Measurements from ENCODE around the gene MARCHF10. TPM values are rescaled to one million over a fixed set of nuclear protein-coding genes. Genes with fewer than 3 reads are reported as not detected.

Gene MARCHF10
- polyA plus RNA-seq, 3 donors = not detected

DNA sequence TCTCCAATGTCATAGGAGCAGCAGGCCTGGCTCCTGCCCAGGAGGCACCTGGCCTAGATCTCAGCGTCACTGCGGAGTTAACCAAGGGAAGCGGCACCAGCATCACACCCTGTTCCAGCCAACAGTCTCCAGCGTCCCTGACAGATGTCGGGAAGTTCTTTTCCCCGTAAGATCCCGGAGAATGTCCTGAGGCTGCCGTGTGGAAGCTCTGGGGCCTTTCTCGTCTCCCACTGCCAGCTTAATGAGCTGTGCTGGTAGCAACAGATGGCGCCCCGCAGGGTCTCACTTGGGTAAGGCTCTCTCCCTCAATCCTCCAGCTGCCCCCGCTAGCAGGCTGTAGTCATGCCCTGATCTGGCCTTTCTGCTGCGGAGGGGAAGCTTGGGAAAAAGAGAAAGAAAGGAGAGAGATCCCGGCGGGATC, 57.5 kb downstream of the MARCHF10 start:
- no peak overlapping the region for H3K4me3 Mint-ChIP-seq
- Histone ChIP-seq H3K27ac (ENCODE audit: low read depth in 1 of 2, low read length in 2 of 2) (no peak overlapping the region), H3K27me3 (ENCODE audit: control insufficient read depth in 2 of 2, insufficient read depth in 2 of 2, low read length in 2 of 2) (no peaks in the 10 kb centered on the region), H3K4me2 (replicated peaks; ENCODE audit: extremely low read depth, low read length, poor library complexity, severe bottlenecking) (no peak overlapping the region), H4K20me1 (ENCODE audit: insufficient read depth, low read length) (no peaks in the 10 kb centered on the region), H3K4me1 (ENCODE audit: control insufficient read depth in 1 of 2, insufficient read depth in 2 of 2, low read length in 2 of 2) (no peaks in the 10 kb centered on the region), H3K36me3 (replicated peaks in 1 of 2; ENCODE audit: control insufficient read depth in 1 of 2, insufficient read depth in 2 of 2, low read length in 2 of 2) (no peaks in the 10 kb centered on the region), H2AFZ (ENCODE audit: insufficient read depth, low read depth, low read length, poor library complexity, severe bottlenecking) (no peak overlapping the region), H3K79me2 (ENCODE audit: insufficient read depth, low read length) (no peaks in the 10 kb centered on the region), H3K9ac (ENCODE audit: insufficient read depth, low read length, poor library complexity, severe bottlenecking) (no peak overlapping the region), H3K9me3 (replicated peaks in 1 of 2; ENCODE audit: control insufficient read depth in 1 of 2, insufficient read depth in 1 of 2, low read length in 2 of 2) (no peaks in the 10 kb centered on the region), H3K4me3 (replicated peaks in 1 of 3; ENCODE audit: low read depth in 2 of 3, low read length in 3 of 3) (no peak overlapping the region)
- no peak for DNase-seq
- H3K27me3 Mint-ChIP-seq (ENCODE audit: low read depth in 3 of 3) = peaks cover 1 to 2% (median 1%) of the 10 kb centered on the region in 3 donors
- no peaks in the 10 kb centered on the region for H3K9me3 Mint-ChIP-seq
- WGBS (ENCODE audit: insufficient coverage) = 94% methylated on average over 11 of the region's 15 CpGs
- no peaks in the 10 kb centered on the region for H3K36me3 Mint-ChIP-seq
- intact Hi-C loops (cut with micrococcal nuclease) = no loop called here
- no peak overlapping the region for H3K27ac Mint-ChIP-seq
- no peak for TF ChIP-seq CTCF (IDR thresholded peaks at IDR 0.05)
- H3K4me1 Mint-ChIP-seq = no peaks in the 10 kb centered on the region

DNA sequence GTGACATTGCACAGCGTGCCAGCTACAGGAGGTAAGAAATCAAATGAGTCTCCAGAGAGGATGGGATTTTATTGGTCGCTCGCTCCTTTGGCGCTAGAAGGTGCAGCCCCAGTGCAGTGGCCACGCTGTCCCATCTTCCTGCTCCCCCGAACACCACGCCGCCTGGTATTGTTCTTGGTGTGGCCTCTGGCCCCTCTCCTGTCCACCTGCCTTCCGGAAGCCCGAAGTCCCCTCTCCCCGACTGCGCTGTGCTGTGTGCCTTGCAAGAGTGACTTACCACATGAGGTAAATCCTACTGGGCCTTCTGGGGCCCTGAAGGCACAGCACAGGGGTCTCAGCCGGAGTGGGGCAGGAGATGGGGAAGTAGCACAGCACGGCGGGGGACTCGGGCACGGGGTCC, 58.2 kb downstream of the MARCHF10 start:
- no peak for DNase-seq
- no peak for TF ChIP-seq CTCF (IDR thresholded peaks at IDR 0.05)
- Mint-ChIP-seq H3K9me3 (no peaks in the 10 kb centered on the region), H3K4me3 (no peak overlapping the region), H3K27me3 (ENCODE audit: low read depth in 3 of 3) (peaks cover 1 to 2% (median 1%) of the 10 kb centered on the region in 3 donors), H3K4me1 (no peaks in the 10 kb centered on the region), H3K27ac (no peak overlapping the region), H3K36me3 (no peaks in the 10 kb centered on the region)
- intact Hi-C loops (cut with micrococcal nuclease) = no loop called here
- Histone ChIP-seq H3K9ac (ENCODE audit: insufficient read depth, low read length, poor library complexity, severe bottlenecking) (no peak overlapping the region), H3K27me3 (ENCODE audit: control insufficient read depth in 2 of 2, insufficient read depth in 2 of 2, low read length in 2 of 2) (no peaks in the 10 kb centered on the region), H4K20me1 (ENCODE audit: insufficient read depth, low read length) (no peaks in the 10 kb centered on the region), H3K4me3 (replicated peaks in 1 of 3; ENCODE audit: low read depth in 2 of 3, low read length in 3 of 3) (no peak overlapping the region), H3K9me3 (replicated peaks in 1 of 2; ENCODE audit: control insufficient read depth in 1 of 2, insufficient read depth in 1 of 2, low read length in 2 of 2) (no peaks in the 10 kb centered on the region), H3K79me2 (ENCODE audit: insufficient read depth, low read length) (no peaks in the 10 kb centered on the region), H3K27ac (ENCODE audit: low read depth in 1 of 2, low read length in 2 of 2) (no peak overlapping the region), H3K4me1 (ENCODE audit: control insufficient read depth in 1 of 2, insufficient read depth in 2 of 2, low read length in 2 of 2) (no peaks in the 10 kb centered on the region), H3K4me2 (replicated peaks; ENCODE audit: extremely low read depth, low read length, poor library complexity, severe bottlenecking) (no peak overlapping the region), H3K36me3 (replicated peaks in 1 of 2; ENCODE audit: control insufficient read depth in 1 of 2, insufficient read depth in 2 of 2, low read length in 2 of 2) (no peaks in the 10 kb centered on the region), H2AFZ (ENCODE audit: insufficient read depth, low read depth, low read length, poor library complexity, severe bottlenecking) (no peak overlapping the region)
- WGBS (ENCODE audit: insufficient coverage) = 96% methylated on average over 16 of the region's 17 CpGs

Measured in CD14-positive monocyte (primary cell).